CD14-positive monocyte (primary cell): Measurements from ENCODE around the gene YWHAQ. TPM values are rescaled to one million over a fixed set of nuclear protein-coding genes. Genes with fewer than 3 reads are reported as not detected.
"Not testable (repeated sequence)": the region's sequence is repeated elsewhere in the genome, so short reads cannot be mapped to it uniquely, and the experiment has no call there.

Experiments
- DNase-seq, 3 donors: peaks; one replicate each; pipeline ENCODE4 v3.0.0-alpha.2; 2011 to 2022
- H2AFZ ChIP-seq: 2 replicates; pipeline ENCODE4 v1.6.0; 2012; ENCODE audit warnings: mild to moderate bottlenecking, low read depth, low read length, inconsistent platforms; ENCODE audit not compliant: insufficient read depth, poor library complexity, severe bottlenecking
- H3K27ac ChIP-seq, 2 donors: 1 replicate in 1 of 2; 2 replicates in 1 of 2; pipeline ENCODE4 v1.5.1; 2012 to 2013; ENCODE audit warnings: low read length in 2 of 2, control low read depth in 1 of 2, inconsistent platforms in 1 of 2, low read depth in 1 of 2, mild to moderate bottlenecking in 1 of 2
- H3K27me3 ChIP-seq, 2 donors: one replicate each; pipeline versions ENCODE4 v1.6.0 to v1.6.1; 2011 to 2013; ENCODE audit warnings: low read length in 2 of 2; ENCODE audit not compliant: control insufficient read depth in 2 of 2, insufficient read depth in 2 of 2
- H3K36me3 ChIP-seq, 2 donors: replicated peaks in 1 of 2; 1 replicate in 1 of 2; 2 replicates in 1 of 2; pipeline versions ENCODE4 v1.5.1 to v1.6.1; 2012 to 2013; ENCODE audit warnings: low read length in 2 of 2, control low read depth in 1 of 2, inconsistent platforms in 1 of 2, mild to moderate bottlenecking in 1 of 2; ENCODE audit not compliant: insufficient read depth in 2 of 2, control insufficient read depth in 1 of 2
- H3K4me1 ChIP-seq, 2 donors: 1 replicate in 1 of 2; 2 replicates in 1 of 2; pipeline versions ENCODE4 v1.5.1 to v1.6.1; 2012 to 2013; ENCODE audit warnings: low read length in 2 of 2, control low read depth in 1 of 2, inconsistent platforms in 1 of 2, mild to moderate bottlenecking in 1 of 2, moderate library complexity in 1 of 2; ENCODE audit not compliant: insufficient read depth in 2 of 2, control insufficient read depth in 1 of 2
- H3K4me2 ChIP-seq: replicated peaks from 2 replicates; pipeline ENCODE3; 2012; ENCODE audit warnings: low read length, moderate library complexity, mild to moderate bottlenecking; ENCODE audit not compliant: poor library complexity, severe bottlenecking; ENCODE audit errors: extremely low read depth
- H3K4me3 ChIP-seq, 3 experiments: fragments of 200-600 bp in 1 of 3; sonication (generic) in 1 of 3; replicated peaks in 1 of 3; 1 replicate in 2 of 3; 2 replicates in 1 of 3; pipeline ENCODE4 v1.5.1; 2011 to 2013; ENCODE audit warnings: low read length in 3 of 3, mild to moderate bottlenecking in 3 of 3, control low read depth in 2 of 3, low read depth in 2 of 3, inconsistent platforms in 1 of 3, moderate library complexity in 1 of 3
- H3K79me2 ChIP-seq: 2 replicates; pipeline ENCODE4 v1.6.0; 2012; ENCODE audit warnings: mild to moderate bottlenecking, control low read depth, inconsistent platforms, low read length, moderate library complexity; ENCODE audit not compliant: insufficient read depth
- H3K9ac ChIP-seq: 2 replicates; pipeline ENCODE4 v1.6.0; 2017; ENCODE audit warnings: low read length, mild to moderate bottlenecking; ENCODE audit not compliant: insufficient read depth, poor library complexity, severe bottlenecking
- H3K9me3 ChIP-seq, 2 donors: replicated peaks in 1 of 2; 1 replicate in 1 of 2; 2 replicates in 1 of 2; pipeline versions ENCODE4 v1.5.1 to v1.6.1; 2012 to 2013; ENCODE audit warnings: low read length in 2 of 2, control low read depth in 1 of 2; ENCODE audit not compliant: control insufficient read depth in 1 of 2, insufficient read depth in 1 of 2
- H4K20me1 ChIP-seq: 2 replicates; pipeline ENCODE4 v1.6.0; 2012; ENCODE audit warnings: mild to moderate bottlenecking, low read length, control low read depth, moderate library complexity; ENCODE audit not compliant: insufficient read depth
- H3K27ac Mint-ChIP-seq, 7 donors: one replicate each; pipeline ENCODE4 v1.8.0; 2020; ENCODE audit warnings: mild to moderate bottlenecking in 7 of 7, mixed read lengths in 7 of 7, moderate library complexity in 6 of 7, inconsistent platforms in 2 of 7
- H3K27me3 Mint-ChIP-seq, 3 donors: one replicate each; pipeline ENCODE4 v1.8.0; 2021 to 2022; ENCODE audit warnings: low read depth in 3 of 3, mild to moderate bottlenecking in 3 of 3, mixed read lengths in 3 of 3, moderate library complexity in 3 of 3, inconsistent platforms in 1 of 3
- H3K36me3 Mint-ChIP-seq, 2 donors: one replicate each; pipeline ENCODE4 v1.8.0; 2020; ENCODE audit warnings: mixed read lengths in 2 of 2, inconsistent platforms in 1 of 2, mild to moderate bottlenecking in 1 of 2
- H3K4me1 Mint-ChIP-seq: one replicate; pipeline ENCODE4 v1.8.0; 2020; ENCODE audit warnings: mild to moderate bottlenecking, mixed read lengths
- H3K4me3 Mint-ChIP-seq, 2 donors: one replicate each; pipeline ENCODE4 v1.8.0; 2020; ENCODE audit warnings: mild to moderate bottlenecking in 2 of 2, mixed read lengths in 2 of 2, moderate library complexity in 1 of 2
- H3K9me3 Mint-ChIP-seq, 7 donors: one replicate each; pipeline ENCODE4 v1.8.0; 2020 to 2022; ENCODE audit warnings: mixed read lengths in 7 of 7, mild to moderate bottlenecking in 6 of 7, moderate library complexity in 6 of 7, inconsistent platforms in 2 of 7
- WGBS: methylation state at CpG from one replicate; pipeline ENCODE4 v1.1.5; 2013; ENCODE audit warnings: missing lambda C conversion rate; ENCODE audit not compliant: insufficient coverage; 5-methylcytosine and 5-hydroxymethylcytosine counted together
- intact Hi-C, 2 donors: fragments of 100-400 bp; cut with micrococcal nuclease; formaldehyde crosslinking; loops; one replicate each; pipeline versions ENCODE4 v1.15.0 to v1.15.1; 2023
- polyA plus RNA-seq, 3 donors: library from polyadenylated mRNA; depleted of rRNA in 1 of 3; unstranded in 2 of 3; stranded (reverse) in 1 of 3; fragments of 300-500 nt in 2 of 3; fragments of >200 nt in 1 of 3; fragmentation: Illumina TruSeq in 2 of 3; gene quantifications; 1 replicate in 2 of 3; 2 replicates in 1 of 3; pipeline ENCODE4 v1.2.3, GENCODE V29; 2012 to 2021
- TF ChIP-seq, protein P1 (sequence below): fragments of 200-600 bp; IDR thresholded peaks from one replicate; pipeline ENCODE4 v1.8.0; 2022; ENCODE audit warnings: antibody characterized with exemption, mild to moderate bottlenecking

YWHAQ gene
- polyA plus RNA-seq, 3 donors = 60.9 to 173 (median 165) TPM

DNA sequence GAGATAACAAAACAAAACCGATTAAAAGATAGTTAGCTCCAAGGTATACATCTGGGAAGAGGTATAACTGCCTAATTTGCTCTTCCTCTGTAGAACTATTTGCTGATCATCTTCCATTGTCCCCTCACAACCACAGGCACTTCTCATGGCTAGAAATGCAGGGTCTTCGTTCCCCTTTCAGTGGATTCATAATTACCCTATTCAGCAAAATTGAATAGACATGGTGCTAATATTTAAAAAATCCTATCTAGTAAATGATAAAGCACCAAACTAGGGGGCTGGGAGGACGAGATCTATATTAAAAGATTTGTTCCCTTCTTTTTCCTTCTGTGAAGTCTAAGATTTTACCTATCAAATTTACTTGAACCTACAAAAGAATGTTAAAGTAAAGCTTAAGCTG lies 44.3 kb downstream of the YWHAQ start:
- Histone ChIP-seq H3K4me3 (no peak overlapping the region), H3K27ac (peak overlapping the region in 1 of 2 donors; percentile 9), H3K9ac (no peak overlapping the region), H3K27me3 (no peaks in the 10 kb centered on the region), H2AFZ (no peak overlapping the region), H3K79me2 (peaks cover 26% of the 10 kb centered on the region), H3K4me2 (no peak overlapping the region), H3K36me3 (peaks cover 46 to 88% of the 10 kb centered on the region in 2 donors), H3K9me3 (no peaks in the 10 kb centered on the region), H4K20me1 (peaks cover 4% of the 10 kb centered on the region), H3K4me1 (no peaks in the 10 kb centered on the region)
- Mint-ChIP-seq H3K4me3 (no peak overlapping the region), H3K9me3 (no peaks in the 10 kb centered on the region), H3K27ac (peak overlapping the region in 1 of 7 donors; percentile 46), H3K27me3 (no peaks in the 10 kb centered on the region), H3K36me3 (peaks cover 57 to 66% of the 10 kb centered on the region in 2 donors), H3K4me1 (no peaks in the 10 kb centered on the region)
- WGBS = no CpG with 5 or more reads among the region's 3 CpGs
- TF ChIP-seq, protein P1, sequence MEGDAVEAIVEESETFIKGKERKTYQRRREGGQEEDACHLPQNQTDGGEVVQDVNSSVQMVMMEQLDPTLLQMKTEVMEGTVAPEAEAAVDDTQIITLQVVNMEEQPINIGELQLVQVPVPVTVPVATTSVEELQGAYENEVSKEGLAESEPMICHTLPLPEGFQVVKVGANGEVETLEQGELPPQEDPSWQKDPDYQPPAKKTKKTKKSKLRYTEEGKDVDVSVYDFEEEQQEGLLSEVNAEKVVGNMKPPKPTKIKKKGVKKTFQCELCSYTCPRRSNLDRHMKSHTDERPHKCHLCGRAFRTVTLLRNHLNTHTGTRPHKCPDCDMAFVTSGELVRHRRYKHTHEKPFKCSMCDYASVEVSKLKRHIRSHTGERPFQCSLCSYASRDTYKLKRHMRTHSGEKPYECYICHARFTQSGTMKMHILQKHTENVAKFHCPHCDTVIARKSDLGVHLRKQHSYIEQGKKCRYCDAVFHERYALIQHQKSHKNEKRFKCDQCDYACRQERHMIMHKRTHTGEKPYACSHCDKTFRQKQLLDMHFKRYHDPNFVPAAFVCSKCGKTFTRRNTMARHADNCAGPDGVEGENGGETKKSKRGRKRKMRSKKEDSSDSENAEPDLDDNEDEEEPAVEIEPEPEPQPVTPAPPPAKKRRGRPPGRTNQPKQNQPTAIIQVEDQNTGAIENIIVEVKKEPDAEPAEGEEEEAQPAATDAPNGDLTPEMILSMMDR = no peak
- DNase-seq = no peak
- intact Hi-C loops = no loop called here

DNA sequence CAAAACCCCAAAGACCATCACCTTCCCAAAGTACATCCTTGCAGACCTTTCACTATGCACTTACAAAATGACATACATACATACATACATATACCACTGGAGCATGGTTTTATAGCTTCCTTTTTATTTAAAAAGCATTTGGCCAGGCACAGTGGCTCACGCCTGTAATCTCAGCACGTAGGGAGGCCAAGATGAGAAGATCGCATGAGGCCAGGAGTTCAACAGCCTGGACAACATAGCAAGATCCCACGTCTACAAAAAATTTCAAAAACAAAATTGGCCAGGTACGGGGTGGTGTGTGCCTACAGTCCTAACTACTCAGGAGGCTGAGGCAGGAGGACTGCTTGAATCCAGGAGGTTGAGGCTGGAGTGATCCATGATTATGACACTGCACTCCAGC lies 45.3 kb downstream of the YWHAQ start:
- WGBS = 100% methylated on average over 3 of the region's 5 CpGs
- Histone ChIP-seq H3K4me3 (no peak overlapping the region), H3K79me2 (peaks cover 20% of the 10 kb centered on the region), H3K9me3 (no peaks in the 10 kb centered on the region), H3K36me3 (peaks cover 45 to 78% of the 10 kb centered on the region in 2 donors), H3K27ac (peak overlapping the region in 1 of 2 donors; percentile 10), H4K20me1 (no peaks in the 10 kb centered on the region), H2AFZ (no peak overlapping the region), H3K4me1 (no peaks in the 10 kb centered on the region), H3K4me2 (no peak overlapping the region), H3K27me3 (no peaks in the 10 kb centered on the region), H3K9ac (no peak overlapping the region)
- TF ChIP-seq, protein P1 = no peak
- H3K4me1 Mint-ChIP-seq = no peaks in the 10 kb centered on the region
- intact Hi-C loops = no loop called here
- peak overlapping the region in 3 of 7 donors; percentile 22 to 61 (median 46) for H3K27ac Mint-ChIP-seq
- H3K9me3 Mint-ChIP-seq = no peaks in the 10 kb centered on the region
- H3K4me3 Mint-ChIP-seq = no peak overlapping the region
- no peak for DNase-seq
- H3K27me3 Mint-ChIP-seq = no peaks in the 10 kb centered on the region
- H3K36me3 Mint-ChIP-seq = peaks cover 51 to 67% of the 10 kb centered on the region in 2 donors

DNA sequence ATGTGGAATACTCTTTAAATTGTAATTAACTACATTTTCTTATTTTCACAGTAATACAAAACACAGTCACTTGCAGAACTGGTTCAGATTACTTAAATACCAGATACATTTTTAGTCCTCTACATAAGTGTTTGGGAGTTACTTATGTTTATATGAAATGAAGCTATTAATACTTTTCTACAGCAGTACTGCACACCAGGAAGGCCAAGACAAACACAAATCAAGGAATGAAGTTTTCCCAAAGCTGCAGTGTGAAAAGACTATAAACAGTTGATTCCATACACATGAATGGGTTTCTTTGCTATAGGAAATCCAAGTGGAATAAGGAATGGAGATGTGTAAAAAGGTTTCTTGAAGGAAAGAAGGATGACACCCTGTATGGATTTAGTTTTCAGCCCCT lies 45.9 kb downstream of the YWHAQ start:
- H2AFZ ChIP-seq, H3K4me3 ChIP-seq, H3K27me3 ChIP-seq, H3K4me3 Mint-ChIP-seq, H3K27ac ChIP-seq, DNase-seq, H3K4me1 Mint-ChIP-seq, H3K9me3 Mint-ChIP-seq, intact Hi-C loops, H3K9me3 ChIP-seq, H3K27ac Mint-ChIP-seq, H3K9ac ChIP-seq, H3K4me1 ChIP-seq, H3K4me2 ChIP-seq, H4K20me1 ChIP-seq, H3K27me3 Mint-ChIP-seq: not testable (repeated sequence)
- H3K79me2 ChIP-seq = peaks cover 14% of the 10 kb centered on the region
- peaks cover 48 to 63% of the 10 kb centered on the region in 2 donors for H3K36me3 Mint-ChIP-seq
- peaks cover 41 to 72% of the 10 kb centered on the region in 2 donors for H3K36me3 ChIP-seq
